Keratinocyte (primary cell): Measurements from ENCODE around the gene BAZ1B. TPM values are rescaled to one million over a fixed set of nuclear protein-coding genes. Genes with fewer than 3 reads are reported as not detected.
A peak's percentile ranks its signal among the peaks of the same experiment; 100 is the strongest.

Source experiments
- DNase-seq: peaks from one replicate; pipeline ENCODE4 v3.0.0-alpha.2; 2011; ENCODE audit warnings: low read depth, missing footprints, low spot score
- FAIRE-seq: peaks from 2 replicates; lab custom pipeline; 2011; peaks lifted over from hg19 to GRCh38; lab: Jason Lieb, UNC
- H2AFZ ChIP-seq: 2 replicates; pipeline ENCODE4 v1.6.0; 2012; ENCODE audit warnings: low read length, control low read depth, inconsistent platforms; ENCODE audit not compliant: control insufficient read depth
- H3K27ac ChIP-seq: 2 replicates; pipeline ENCODE4 v1.5.1; 2011; ENCODE audit warnings: low read length; ENCODE audit not compliant: control insufficient read depth, insufficient read depth
- H3K27me3 ChIP-seq: 3 replicates; pipeline ENCODE4 v1.6.0; 2011; ENCODE audit warnings: low read length; ENCODE audit not compliant: control insufficient read depth, insufficient read depth; ENCODE audit errors: extremely low read depth
- H3K36me3 ChIP-seq, 2 experiments: 2 replicates in 1 of 2; 3 replicates in 1 of 2; pipeline ENCODE4 v1.5.1; 2011; ENCODE audit warnings: low read length in 2 of 2, mild to moderate bottlenecking in 1 of 2; ENCODE audit not compliant: control insufficient read depth in 2 of 2, insufficient read depth in 2 of 2; ENCODE audit errors: extremely low read depth in 1 of 2
- H3K4me1 ChIP-seq: 3 replicates; pipeline ENCODE4 v1.5.1; 2011; ENCODE audit warnings: low read length; ENCODE audit not compliant: control insufficient read depth, insufficient read depth; ENCODE audit errors: extremely low read depth
- H3K4me2 ChIP-seq: 3 replicates; pipeline ENCODE4 v1.6.0; 2011; ENCODE audit warnings: low read depth, low read length; ENCODE audit not compliant: control insufficient read depth, insufficient read depth; ENCODE audit errors: extremely low read depth
- H3K4me3 ChIP-seq, 3 experiments: fragments of 200-600 bp in 1 of 3; sonication (generic) in 1 of 3; 2 replicates in 2 of 3; 3 replicates in 1 of 3; pipeline ENCODE4 v1.5.1; 2011 to 2016; ENCODE audit warnings: low read length in 3 of 3, mild to moderate bottlenecking in 3 of 3, control low read depth in 2 of 3, inconsistent platforms in 1 of 3, low read depth in 1 of 3, mixed read lengths in 1 of 3, mixed run types in 1 of 3, moderate library complexity in 1 of 3; ENCODE audit not compliant: control insufficient read depth in 2 of 3, insufficient read depth in 2 of 3; ENCODE audit errors: extremely low read depth in 1 of 3
- H3K79me2 ChIP-seq: 2 replicates; pipeline ENCODE4 v1.6.0; 2012; ENCODE audit warnings: low read length; ENCODE audit not compliant: control insufficient read depth, insufficient read depth
- H3K9ac ChIP-seq: 3 replicates; pipeline ENCODE4 v1.6.0; 2011; ENCODE audit warnings: low read length; ENCODE audit not compliant: control insufficient read depth, insufficient read depth; ENCODE audit errors: extremely low read depth
- H3K9me1 ChIP-seq: 3 replicates; pipeline ENCODE4 v1.6.0; 2011; ENCODE audit warnings: low read length; ENCODE audit not compliant: control insufficient read depth, insufficient read depth; ENCODE audit errors: extremely low read depth
- H3K9me3 ChIP-seq: 2 replicates; pipeline ENCODE4 v1.5.1; 2012; ENCODE audit warnings: low read depth, low read length; ENCODE audit not compliant: control insufficient read depth
- H4K20me1 ChIP-seq: 3 replicates; pipeline ENCODE4 v1.6.0; 2011; ENCODE audit warnings: low read length; ENCODE audit not compliant: control insufficient read depth, insufficient read depth; ENCODE audit errors: extremely low read depth
- EZH2 ChIP-seq: IDR thresholded peaks from one replicate; pipeline ENCODE4 v1.6.1; 2012; ENCODE audit warnings: inconsistent platforms, mild to moderate bottlenecking, low read length, moderate library complexity
- dilution Hi-C: fragments of 300-500 bp; cut with MboI; formaldehyde crosslinking; loops from one replicate; pipeline ENCODE4 v1.7.0; 2020; ENCODE audit warnings: low sequenced_read_pairs; ENCODE audit not compliant: extremely low pct_ligation_motif_present
- polyA minus RNA-seq, 3 experiments: library from RNA; depleted of rRNA, polyadenylated mRNA; stranded (reverse); fragments of >200 nt; gene quantifications; 1 replicate in 1 of 3; 2 replicates in 1 of 3; 3 replicates in 1 of 3; pipeline ENCODE4 v1.2.3, GENCODE V29; 2011
- polyA plus RNA-seq, 5 experiments: library from polyadenylated mRNA; depleted of rRNA in 3 of 5; stranded (reverse) in 3 of 5; stranded (forward) in 1 of 5; unstranded in 1 of 5; fragments of >200 nt; gene quantifications; 1 replicate in 1 of 5; 2 replicates in 3 of 5; 3 replicates in 1 of 5; pipeline versions ENCODE4 v1.2.1 to v1.2.3, GENCODE V29; 2011 to 2012; ENCODE audit warnings: missing spikeins in 2 of 5, low read depth in 1 of 5, low replicate concordance in 1 of 5
- TF ChIP-seq, protein P1 (sequence below), 3 experiments: IDR thresholded peaks in 1 of 3; conservative IDR thresholded peaks in 1 of 3; optimal IDR thresholded peaks in 1 of 3; 2 replicates in 2 of 3; 3 replicates in 1 of 3; pipeline versions ENCODE3 to v1.5.1; 2011; ENCODE audit warnings: low read length in 3 of 3, mild to moderate bottlenecking in 3 of 3, moderate library complexity in 2 of 3, control low read depth in 1 of 3, inconsistent platforms in 1 of 3; ENCODE audit not compliant: insufficient read depth in 2 of 3; ENCODE audit errors: extremely low read depth in 1 of 3

The BAZ1B gene, protein sequence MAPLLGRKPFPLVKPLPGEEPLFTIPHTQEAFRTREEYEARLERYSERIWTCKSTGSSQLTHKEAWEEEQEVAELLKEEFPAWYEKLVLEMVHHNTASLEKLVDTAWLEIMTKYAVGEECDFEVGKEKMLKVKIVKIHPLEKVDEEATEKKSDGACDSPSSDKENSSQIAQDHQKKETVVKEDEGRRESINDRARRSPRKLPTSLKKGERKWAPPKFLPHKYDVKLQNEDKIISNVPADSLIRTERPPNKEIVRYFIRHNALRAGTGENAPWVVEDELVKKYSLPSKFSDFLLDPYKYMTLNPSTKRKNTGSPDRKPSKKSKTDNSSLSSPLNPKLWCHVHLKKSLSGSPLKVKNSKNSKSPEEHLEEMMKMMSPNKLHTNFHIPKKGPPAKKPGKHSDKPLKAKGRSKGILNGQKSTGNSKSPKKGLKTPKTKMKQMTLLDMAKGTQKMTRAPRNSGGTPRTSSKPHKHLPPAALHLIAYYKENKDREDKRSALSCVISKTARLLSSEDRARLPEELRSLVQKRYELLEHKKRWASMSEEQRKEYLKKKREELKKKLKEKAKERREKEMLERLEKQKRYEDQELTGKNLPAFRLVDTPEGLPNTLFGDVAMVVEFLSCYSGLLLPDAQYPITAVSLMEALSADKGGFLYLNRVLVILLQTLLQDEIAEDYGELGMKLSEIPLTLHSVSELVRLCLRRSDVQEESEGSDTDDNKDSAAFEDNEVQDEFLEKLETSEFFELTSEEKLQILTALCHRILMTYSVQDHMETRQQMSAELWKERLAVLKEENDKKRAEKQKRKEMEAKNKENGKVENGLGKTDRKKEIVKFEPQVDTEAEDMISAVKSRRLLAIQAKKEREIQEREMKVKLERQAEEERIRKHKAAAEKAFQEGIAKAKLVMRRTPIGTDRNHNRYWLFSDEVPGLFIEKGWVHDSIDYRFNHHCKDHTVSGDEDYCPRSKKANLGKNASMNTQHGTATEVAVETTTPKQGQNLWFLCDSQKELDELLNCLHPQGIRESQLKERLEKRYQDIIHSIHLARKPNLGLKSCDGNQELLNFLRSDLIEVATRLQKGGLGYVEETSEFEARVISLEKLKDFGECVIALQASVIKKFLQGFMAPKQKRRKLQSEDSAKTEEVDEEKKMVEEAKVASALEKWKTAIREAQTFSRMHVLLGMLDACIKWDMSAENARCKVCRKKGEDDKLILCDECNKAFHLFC (N-terminal part only)
- 14.2 to 24.3 TPM (median 23.6 TPM) in 3 replicates for polyA plus RNA-seq
- 23.6 TPM for polyA plus RNA-seq (2011; ENCODE audit: low read depth)
- polyA plus RNA-seq (2011; cell fraction: cytosol; rRNA removed): 18.0 and 21.7 TPM in 2 replicates
- 30.5 and 36.1 TPM in 2 replicates for polyA plus RNA-seq (2011; cell fraction: nucleus; rRNA removed)
- 15.1 and 35.7 TPM in 2 replicates for polyA plus RNA-seq (2012; ENCODE audit: low replicate concordance)
- 20.2 to 38.7 TPM (median 20.7 TPM) in 3 replicates for polyA minus RNA-seq
- 18.2 TPM for polyA minus RNA-seq (2011; cell fraction: cytosol; rRNA and poly(A)+ RNA removed)
- polyA minus RNA-seq (2011; cell fraction: nucleus; rRNA and poly(A)+ RNA removed): 20.9 and 39.3 TPM in 2 replicates

DNA sequence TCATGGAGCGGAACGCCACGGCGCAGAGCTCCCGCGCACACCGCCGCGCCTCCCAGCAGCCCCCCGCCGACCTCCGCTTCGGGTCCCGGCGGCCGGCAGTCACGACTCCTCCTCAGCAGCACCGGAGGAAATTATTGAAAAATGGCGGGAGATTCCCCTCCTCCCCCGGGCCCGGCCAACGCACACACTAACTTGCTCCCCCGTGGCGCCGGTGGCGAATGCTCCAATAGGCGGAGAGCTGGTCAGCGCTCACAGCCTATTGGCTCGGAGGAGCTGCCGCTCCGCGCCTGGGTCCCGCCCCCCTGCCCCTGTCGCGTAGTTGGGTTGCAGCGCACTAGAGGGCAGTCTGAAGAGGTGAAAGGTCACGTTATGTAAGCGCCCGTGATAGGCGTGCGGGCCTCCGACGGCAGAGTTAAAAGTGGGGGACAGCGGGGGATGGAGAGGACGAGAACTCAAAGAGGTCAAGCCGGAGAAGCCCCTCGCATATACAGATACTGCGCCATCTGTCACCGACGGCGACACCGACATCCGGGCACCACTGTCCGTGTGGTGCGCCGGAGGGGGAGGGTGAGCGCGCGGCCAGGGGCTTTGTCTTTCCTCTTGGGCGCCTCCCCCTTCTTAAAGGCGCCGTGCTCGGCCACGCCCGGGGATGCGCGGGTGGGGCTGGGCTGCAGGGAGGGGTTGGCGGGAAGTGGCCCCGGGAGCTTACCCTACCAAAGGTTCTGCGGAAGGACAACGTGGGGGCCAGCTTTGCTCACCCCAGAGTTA, at the start of gene BAZ1B:
TSS of gene BAZ1B (minus strand) at position 189 of the 768 bp plus-strand sequence. CDS start 360 bp downstream, outside the sequence.
- no peaks in the 10 kb centered on the region for H3K9me3 ChIP-seq
- dilution Hi-C loops: no loop called here
- H3K36me3 ChIP-seq: peaks cover 0 to 14% of the 10 kb centered on the region in 2 experiments
- peak within 1 kb of the TSS; percentile 100 for H3K4me2 ChIP-seq
- H4K20me1 ChIP-seq: peaks cover 11% of the 10 kb centered on the region
- peak within 1 kb of the TSS; percentile 75 for H3K27ac ChIP-seq
- H3K9me1 ChIP-seq: no peaks in the 10 kb centered on the region
- peak within 1 kb of the TSS; percentile 58 to 92 (median 88) for H3K4me3 ChIP-seq
- TF ChIP-seq EZH2: no peak
- TF ChIP-seq, protein P1, sequence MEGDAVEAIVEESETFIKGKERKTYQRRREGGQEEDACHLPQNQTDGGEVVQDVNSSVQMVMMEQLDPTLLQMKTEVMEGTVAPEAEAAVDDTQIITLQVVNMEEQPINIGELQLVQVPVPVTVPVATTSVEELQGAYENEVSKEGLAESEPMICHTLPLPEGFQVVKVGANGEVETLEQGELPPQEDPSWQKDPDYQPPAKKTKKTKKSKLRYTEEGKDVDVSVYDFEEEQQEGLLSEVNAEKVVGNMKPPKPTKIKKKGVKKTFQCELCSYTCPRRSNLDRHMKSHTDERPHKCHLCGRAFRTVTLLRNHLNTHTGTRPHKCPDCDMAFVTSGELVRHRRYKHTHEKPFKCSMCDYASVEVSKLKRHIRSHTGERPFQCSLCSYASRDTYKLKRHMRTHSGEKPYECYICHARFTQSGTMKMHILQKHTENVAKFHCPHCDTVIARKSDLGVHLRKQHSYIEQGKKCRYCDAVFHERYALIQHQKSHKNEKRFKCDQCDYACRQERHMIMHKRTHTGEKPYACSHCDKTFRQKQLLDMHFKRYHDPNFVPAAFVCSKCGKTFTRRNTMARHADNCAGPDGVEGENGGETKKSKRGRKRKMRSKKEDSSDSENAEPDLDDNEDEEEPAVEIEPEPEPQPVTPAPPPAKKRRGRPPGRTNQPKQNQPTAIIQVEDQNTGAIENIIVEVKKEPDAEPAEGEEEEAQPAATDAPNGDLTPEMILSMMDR (optimal IDR thresholded peaks at IDR 0.05 in 1 of 3, IDR thresholded peaks at IDR 0.05 in 1 of 3, conservative IDR thresholded peaks at IDR 0.05 in 1 of 3; ENCODE audit: extremely low read depth in 1 of 3, insufficient read depth in 2 of 3, low read length in 3 of 3): peak in 1 of 3 experiments; percentile 12
- H3K4me1 ChIP-seq: peaks cover 23% of the 10 kb centered on the region
- H2AFZ ChIP-seq: peak within 1 kb of the TSS; percentile 95
- DNase-seq: peak; percentile 67
- FAIRE-seq: no peak
- peak within 1 kb of the TSS; percentile 86 for H3K9ac ChIP-seq
- H3K27me3 ChIP-seq: no peaks in the 10 kb centered on the region
- H3K79me2 ChIP-seq: peaks cover 40% of the 10 kb centered on the region
